Measurements from ENCODE around the gene TSPAN1.

The TSPAN1 gene

DNA sequence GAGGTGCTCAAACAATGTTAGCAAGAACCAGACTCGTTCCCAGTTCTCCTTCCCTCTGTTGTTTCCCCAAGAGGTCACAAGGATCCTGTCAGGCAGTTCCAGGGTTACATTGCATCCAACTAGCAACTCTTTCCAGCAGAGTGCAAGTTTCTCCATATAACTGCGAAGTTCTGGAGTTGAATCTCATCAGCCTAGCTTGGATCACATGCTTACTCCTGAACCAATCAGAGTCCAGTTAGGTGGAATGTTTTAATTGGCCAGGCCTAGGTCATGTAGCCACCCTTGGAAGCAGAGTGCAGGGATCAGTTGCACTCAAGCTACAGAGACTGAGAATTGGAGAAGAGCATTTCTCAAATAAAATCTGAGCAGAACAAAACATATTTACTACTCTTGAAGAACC, 26.6 kb upstream of the TSPAN1 start:
- TF ChIP-seq, protein P1, sequence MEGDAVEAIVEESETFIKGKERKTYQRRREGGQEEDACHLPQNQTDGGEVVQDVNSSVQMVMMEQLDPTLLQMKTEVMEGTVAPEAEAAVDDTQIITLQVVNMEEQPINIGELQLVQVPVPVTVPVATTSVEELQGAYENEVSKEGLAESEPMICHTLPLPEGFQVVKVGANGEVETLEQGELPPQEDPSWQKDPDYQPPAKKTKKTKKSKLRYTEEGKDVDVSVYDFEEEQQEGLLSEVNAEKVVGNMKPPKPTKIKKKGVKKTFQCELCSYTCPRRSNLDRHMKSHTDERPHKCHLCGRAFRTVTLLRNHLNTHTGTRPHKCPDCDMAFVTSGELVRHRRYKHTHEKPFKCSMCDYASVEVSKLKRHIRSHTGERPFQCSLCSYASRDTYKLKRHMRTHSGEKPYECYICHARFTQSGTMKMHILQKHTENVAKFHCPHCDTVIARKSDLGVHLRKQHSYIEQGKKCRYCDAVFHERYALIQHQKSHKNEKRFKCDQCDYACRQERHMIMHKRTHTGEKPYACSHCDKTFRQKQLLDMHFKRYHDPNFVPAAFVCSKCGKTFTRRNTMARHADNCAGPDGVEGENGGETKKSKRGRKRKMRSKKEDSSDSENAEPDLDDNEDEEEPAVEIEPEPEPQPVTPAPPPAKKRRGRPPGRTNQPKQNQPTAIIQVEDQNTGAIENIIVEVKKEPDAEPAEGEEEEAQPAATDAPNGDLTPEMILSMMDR (conservative IDR thresholded peaks at IDR 0.05; ENCODE audit: control insufficient read depth, insufficient read depth, low read depth, low read length), result no peak
- DNase-seq (ENCODE audit: low read depth), result no peak
- no peak overlapping the region for H3K4me3 ChIP-seq (ENCODE audit: control insufficient read depth, low read depth, low read length)

DNA sequence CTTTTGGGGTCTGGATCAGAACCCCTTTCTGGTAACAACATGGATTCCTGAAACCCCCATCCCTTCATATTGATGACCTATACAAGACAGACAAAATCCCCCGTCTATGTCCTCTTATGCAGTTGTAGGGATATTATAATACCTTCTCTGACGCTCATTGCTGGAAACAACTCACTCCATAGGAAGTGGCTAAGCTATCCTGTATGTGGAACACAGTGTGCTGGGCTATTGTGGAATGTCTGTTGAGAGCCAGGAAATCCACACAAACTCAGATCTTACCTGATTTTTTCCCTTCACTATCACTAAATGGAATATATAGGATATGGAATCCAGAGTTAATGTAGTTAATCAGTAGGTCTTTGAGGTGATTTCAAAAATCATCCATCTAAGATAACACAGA, 24.8 kb upstream of the TSPAN1 start:
- H3K4me3 ChIP-seq (ENCODE audit: control insufficient read depth, low read depth, low read length), result no peak overlapping the region
- TF ChIP-seq, protein P1 (conservative IDR thresholded peaks at IDR 0.05; ENCODE audit: control insufficient read depth, insufficient read depth, low read depth, low read length), result no peak
- no peak for DNase-seq (ENCODE audit: low read depth)

DNA sequence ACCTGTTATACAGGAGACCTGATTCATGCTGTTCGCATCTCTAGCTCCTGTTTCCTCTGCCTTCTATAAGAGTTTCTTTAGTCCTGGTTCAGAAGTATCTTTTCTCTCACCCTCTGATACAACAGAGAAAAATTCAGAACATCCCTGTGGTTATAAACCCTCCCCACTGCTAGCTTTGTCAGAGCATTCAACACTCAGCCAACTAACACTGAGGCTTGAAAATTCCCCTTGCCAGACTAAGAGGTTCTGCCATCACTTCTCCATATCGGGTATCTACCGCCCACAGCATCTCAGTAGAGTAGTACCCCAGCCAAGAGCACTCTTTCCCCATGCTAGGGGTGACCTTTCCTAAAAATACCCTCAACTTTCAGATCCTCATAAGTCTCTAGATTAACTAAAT, 22.9 kb upstream of the TSPAN1 start:
- DNase-seq (ENCODE audit: low read depth), result peak; percentile 34
- TF ChIP-seq, protein P1 (conservative IDR thresholded peaks at IDR 0.05; ENCODE audit: control insufficient read depth, insufficient read depth, low read depth, low read length), result no peak
- no peak overlapping the region for H3K4me3 ChIP-seq (ENCODE audit: control insufficient read depth, low read depth, low read length)

DNA sequence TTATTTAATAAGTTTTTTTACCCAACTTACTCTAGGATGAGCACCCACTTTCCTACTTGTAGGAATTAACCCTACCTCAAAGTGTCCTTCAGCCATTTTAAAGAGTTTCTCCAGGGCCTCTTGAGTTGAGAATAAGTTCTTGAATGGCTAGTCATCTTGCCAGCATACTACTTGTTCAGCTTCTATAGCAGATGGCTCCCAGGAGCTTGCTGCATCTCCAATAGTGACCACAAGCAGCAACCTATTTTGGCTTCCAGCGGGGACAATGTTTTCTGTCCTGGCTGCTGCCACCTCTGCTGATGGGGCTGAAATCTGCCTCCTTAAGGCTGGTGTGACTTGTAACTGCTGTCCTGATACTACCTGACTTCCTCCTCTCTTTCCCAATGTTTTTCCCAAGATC, 21.7 kb upstream of the TSPAN1 start:
- TF ChIP-seq, protein P1 (conservative IDR thresholded peaks at IDR 0.05; ENCODE audit: control insufficient read depth, insufficient read depth, low read depth, low read length), result no peak
- DNase-seq (ENCODE audit: low read depth), result no peak
- H3K4me3 ChIP-seq (ENCODE audit: control insufficient read depth, low read depth, low read length), result no peak overlapping the region

DNA sequence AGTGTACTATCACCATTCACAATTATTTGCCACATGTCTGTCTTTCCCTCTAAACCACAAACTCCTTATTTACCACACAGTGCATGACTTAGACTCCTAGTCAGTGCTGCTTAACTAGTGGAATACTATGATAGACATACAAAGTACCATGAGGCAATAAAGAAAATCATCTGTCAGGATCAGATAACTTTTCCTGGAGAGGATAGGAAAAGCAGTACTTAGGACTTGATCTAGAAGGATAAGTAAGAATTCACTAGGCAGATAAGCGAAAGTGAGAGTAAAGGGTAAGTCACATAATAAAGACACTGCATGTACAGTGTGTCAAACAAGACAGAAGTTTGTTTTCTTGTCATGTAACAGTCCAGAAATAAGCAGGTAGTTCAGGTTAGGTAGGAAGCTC, 21.2 kb upstream of the TSPAN1 start:
- H3K4me3 ChIP-seq (ENCODE audit: control insufficient read depth, low read depth, low read length), result no peak overlapping the region
- DNase-seq (ENCODE audit: low read depth), result no peak
- TF ChIP-seq, protein P1 (conservative IDR thresholded peaks at IDR 0.05; ENCODE audit: control insufficient read depth, insufficient read depth, low read depth, low read length), result no peak

DNA sequence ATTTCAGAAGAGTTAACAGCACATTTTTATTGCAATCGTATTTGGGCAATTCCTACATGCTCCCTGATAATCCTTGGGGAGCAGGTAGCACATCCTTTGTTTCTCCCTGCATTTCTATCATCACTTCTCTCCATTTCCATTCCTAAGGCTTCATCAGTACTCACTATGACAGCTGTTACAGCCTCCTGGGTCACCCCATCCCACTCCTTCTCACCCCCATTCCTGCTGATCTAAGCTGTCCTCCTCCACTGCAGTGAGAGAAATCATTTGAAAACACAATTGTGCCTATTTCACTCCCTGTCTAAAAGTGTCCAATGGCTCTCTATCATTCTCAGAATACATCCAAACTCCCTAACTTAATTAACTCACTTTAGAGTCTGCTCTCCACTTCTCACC, 17.0 kb upstream of the TSPAN1 start:
- no peak overlapping the region for H3K4me3 ChIP-seq (ENCODE audit: control insufficient read depth, low read depth, low read length)
- TF ChIP-seq, protein P1 (conservative IDR thresholded peaks at IDR 0.05; ENCODE audit: control insufficient read depth, insufficient read depth, low read depth, low read length), result no peak
- DNase-seq (ENCODE audit: low read depth), result no peak

Data from fibroblast of mammary gland (primary cell).